HG02571 (cell line): ENCODE measurements around the gene SRSF12.
"Not testable (repeated sequence)": the region's sequence is repeated elsewhere in the genome, so short reads cannot be mapped to it uniquely, and the experiment has no call there.

Source experiments
- ATAC-seq: cut with Tn5 transposase; IDR thresholded peaks from one replicate; pipeline ENCODE4 v1.9.1; 2021; ENCODE audit warnings: mild to moderate bottlenecking, moderate library complexity; ENCODE audit not compliant: unreplicated experiment

Gene SRSF12

GRCh38 chr6:89131599-89131998, 13.7 kb upstream of the SRSF12 start:
- no peak for ATAC-seq

GRCh38 chr6:89128256-89128671, 10.4 kb upstream of the SRSF12 start:
- ATAC-seq = not testable (repeated sequence)

- no peak for ATAC-seq
Measured at GRCh38 chr6:89122625-89123024, 4.8 kb upstream of the SRSF12 start.

- ATAC-seq = no peak
Measured at GRCh38 chr6:89121934-89122333, 4.1 kb upstream of the SRSF12 start.

GRCh38 chr6:89120371-89120770, 2.5 kb upstream of the SRSF12 start:
- ATAC-seq = no peak

GRCh38 chr6:89118931-89119330, 1.1 kb upstream of the SRSF12 start:
- no peak for ATAC-seq

GRCh38 chr6:89116702-89117101, 1.2 kb downstream of the SRSF12 start:
- ATAC-seq = no peak

- ATAC-seq = no peak
Measured at GRCh38 chr6:89111933-89112332, 5.9 kb downstream of the SRSF12 start.

- ATAC-seq = no peak
Measured at GRCh38 chr6:89110284-89110683, 7.6 kb downstream of the SRSF12 start.

GRCh38 chr6:89100114-89100513, 17.8 kb downstream of the SRSF12 start:
- no peak for ATAC-seq

GRCh38 chr6:89098461-89098860, 19.4 kb downstream of the SRSF12 start:
- ATAC-seq = no peak

GRCh38 chr6:89087881-89088280, 30.0 kb downstream of the SRSF12 start:
- ATAC-seq = no peak

- ATAC-seq = no peak
Measured at GRCh38 chr6:89085409-89086205, 32.3 kb downstream of the SRSF12 start.

- ATAC-seq = no peak
Measured at GRCh38 chr6:89084954-89085353, 32.9 kb downstream of the SRSF12 start.

GRCh38 chr6:89084542-89084941, 33.3 kb downstream of the SRSF12 start:
- no peak for ATAC-seq

- no peak for ATAC-seq
Measured at GRCh38 chr6:89082486-89082891, 35.4 kb downstream of the SRSF12 start.

- ATAC-seq = peak; percentile 53
Measured at GRCh38 chr6:89081423-89082322, 36.2 kb downstream of the SRSF12 start.

GRCh38 chr6:89081129-89081422, 36.8 kb downstream of the SRSF12 start:
- ATAC-seq = peak; percentile 19

GRCh38 chr6:89080281-89081128, 37.4 kb downstream of the SRSF12 start, which contains the start of gene PNRC1:
PNRC1 (plus strand) TSS chr6:89080751; CDS start chr6:89080895, 144 bp downstream.
- ATAC-seq = peak; percentile 69

- ATAC-seq = no peak
Measured at GRCh38 chr6:89079511-89080234, 38.2 kb downstream of the SRSF12 start.
